Ramos (cell line): ENCODE data around the gene PAGE4.

Source experiments
- in situ Hi-C: fragments of 300-500 bp; cut with MboI; formaldehyde crosslinking; loops from one replicate; pipeline ENCODE4 v1.14.3; 2022; ENCODE audit warnings: low sequenced_read_pairs; ENCODE audit not compliant: unreplicated experiment

Gene PAGE4

GRCh38 chrX:49862093-49862492 is 33.0 kb downstream of the PAGE4 start:
- in situ Hi-C loops: no loop called here

GRCh38 chrX:49868739-49869138 is 39.6 kb downstream of the PAGE4 start:
- in situ Hi-C loops: no loop called here

DNA sequence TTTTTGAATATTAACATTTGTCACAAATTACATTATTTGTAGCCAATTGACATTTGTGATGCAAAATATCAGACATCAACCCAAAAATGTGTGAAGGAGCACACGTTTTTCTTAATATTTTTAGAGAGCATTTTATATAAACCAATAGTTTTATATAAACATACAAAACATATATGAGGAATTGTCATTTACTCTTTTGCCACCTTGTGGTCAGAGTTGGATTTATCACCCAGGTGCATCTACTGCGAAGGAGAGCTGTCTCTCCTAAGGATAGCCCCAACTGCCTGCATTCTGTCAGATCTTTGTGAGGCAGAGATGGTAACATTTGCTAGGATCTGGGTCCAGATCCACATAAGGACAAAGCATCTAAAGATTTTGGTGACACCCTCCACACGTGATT is 47.6 kb downstream of the PAGE4 start:
- in situ Hi-C loops: no loop called here

DNA sequence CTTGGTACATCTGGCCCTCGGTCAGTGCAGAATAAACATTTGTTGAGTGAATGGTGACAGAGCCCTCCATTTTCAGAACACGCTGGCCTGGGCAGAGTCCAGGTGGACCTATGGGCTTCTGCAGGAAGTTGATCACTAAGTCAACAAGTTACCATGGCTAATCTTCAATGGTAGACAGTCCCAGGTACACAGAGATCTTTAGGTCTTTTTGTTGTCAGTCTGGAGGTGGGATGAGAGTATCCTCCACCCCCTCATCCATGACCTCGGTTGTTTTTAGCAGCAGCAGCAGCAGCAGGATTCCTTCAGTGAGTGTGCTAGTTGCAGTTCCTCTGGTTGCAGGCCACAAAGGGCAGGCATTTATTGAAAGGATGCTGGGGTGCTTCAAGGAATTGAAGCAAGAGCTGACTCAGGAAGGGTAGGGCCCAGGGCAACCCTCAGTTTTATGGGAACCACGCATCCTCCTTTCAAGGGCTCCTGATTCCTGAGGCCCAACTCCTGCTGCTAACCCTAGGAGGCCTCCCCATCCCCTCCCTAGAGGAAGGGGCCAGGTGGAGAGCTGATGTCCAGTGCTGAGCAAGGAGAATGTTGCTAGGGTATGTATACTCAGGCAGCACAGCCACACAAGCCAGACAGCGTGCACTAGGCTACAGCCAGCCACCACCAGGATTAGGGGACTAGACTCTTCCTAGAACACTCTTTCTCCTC is 48.4 kb downstream of the PAGE4 start:
- in situ Hi-C loops: no loop called here

DNA sequence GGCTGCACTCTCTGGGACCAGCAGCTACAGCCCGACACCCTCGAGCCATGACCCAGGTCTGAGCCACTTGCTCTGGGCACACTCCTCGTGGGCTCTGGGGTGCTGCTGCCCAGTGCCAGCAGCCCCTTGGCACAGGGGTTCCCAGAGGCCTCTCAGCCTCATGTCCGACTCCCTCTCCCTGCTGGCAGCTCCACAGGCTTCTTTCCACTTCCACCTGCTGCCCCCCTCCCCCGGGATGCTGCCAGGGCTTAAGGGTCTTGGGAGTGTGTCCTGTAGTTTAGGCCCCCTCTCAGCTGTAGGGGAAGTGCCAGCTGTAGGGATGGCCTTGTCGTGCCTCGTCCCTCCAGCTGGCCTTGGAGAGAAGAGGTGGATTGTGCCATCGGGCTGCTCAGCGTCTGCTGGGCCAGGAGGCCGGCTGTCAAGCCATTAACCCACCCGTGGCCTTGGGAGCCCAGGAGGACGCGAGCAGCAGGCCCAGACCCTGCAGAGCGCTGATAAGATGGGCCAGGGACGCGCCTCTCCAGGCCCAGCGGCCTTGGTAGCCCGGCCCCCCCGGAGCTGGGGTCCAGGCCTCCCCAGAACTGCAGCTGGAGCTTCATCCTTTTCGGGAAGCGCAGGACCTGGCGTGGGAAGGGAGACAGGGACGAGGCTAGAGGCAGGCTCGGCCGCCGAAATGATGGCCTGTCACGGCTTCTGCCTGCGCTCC is 49.2 kb downstream of the PAGE4 start:
- in situ Hi-C loops: no loop called here

DNA sequence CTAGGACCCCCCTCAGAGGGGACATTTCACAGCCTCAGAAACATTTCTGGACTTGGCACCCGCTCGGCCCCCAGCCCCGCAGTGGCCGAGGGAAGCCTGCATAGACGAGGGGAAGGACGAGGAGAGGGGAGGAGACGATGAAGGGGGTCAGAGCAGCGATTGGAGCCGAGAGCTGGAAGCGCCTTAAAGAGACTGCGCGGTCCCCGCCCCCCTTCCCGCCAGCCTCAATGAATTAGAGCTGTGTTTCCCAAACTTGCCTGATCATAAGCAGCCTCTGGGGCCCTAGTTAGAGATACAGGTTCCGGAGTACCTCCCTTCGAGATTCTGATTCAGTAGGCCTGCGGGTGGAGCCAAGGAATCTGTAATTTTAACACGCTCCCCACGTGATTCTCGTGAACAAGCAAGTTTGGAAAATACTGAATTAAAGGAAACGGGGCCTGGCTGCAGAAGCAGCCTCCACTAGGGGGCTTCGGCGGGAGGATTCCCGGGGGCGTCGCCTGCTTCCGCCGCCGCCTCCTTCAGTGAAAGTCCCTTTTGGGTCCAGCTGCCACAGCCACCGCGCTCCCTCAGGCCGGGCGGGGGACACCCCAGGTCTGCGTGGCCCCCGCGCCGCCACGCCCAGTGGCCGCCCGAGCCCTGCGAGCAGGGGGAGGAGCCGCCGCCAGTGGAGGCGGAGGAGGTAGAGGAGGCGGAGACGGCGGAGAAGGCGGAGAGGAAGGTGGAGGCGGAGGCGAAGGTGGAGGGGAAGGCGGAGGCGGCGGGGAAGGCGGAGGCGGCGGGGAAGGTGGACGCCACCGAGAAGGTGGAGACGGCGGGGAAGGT is 49.9 kb downstream of the PAGE4 start, which contains the start of gene USP27X:
Gene USP27X (plus strand): TSS at position 651 of the 822 bp plus-strand sequence. CDS start 824 bp downstream, outside the sequence.
- in situ Hi-C loops: no loop called here

- in situ Hi-C loops: no loop called here
Measured at GRCh38 chrX:49879656-49880277, 50.7 kb downstream of the PAGE4 start.

DNA sequence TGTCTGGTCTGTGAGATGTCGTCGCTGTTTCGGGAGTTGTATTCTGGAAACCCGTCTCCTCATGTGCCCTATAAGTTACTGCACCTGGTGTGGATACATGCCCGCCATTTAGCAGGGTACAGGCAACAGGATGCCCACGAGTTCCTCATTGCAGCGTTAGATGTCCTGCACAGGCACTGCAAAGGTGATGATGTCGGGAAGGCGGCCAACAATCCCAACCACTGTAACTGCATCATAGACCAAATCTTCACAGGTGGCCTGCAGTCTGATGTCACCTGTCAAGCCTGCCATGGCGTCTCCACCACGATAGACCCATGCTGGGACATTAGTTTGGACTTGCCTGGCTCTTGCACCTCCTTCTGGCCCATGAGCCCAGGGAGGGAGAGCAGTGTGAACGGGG is 51.6 kb downstream of the PAGE4 start:
- in situ Hi-C loops: no loop called here
